DOHH2 (cell line): ENCODE measurements around the gene HMGXB3.

Experiments
- H3F3A ChIP-seq: fragments of 200-600 bp; sonication (generic), shearing (Covaris generic); 2 replicates; pipeline ENCODE4 v1.6.0; 2016; ENCODE audit warnings: antibody characterized with exemption, mild to moderate bottlenecking; ENCODE audit not compliant: control insufficient read depth, insufficient read depth
- H3K27ac ChIP-seq: fragments of 200-600 bp; sonication (generic); 2 replicates; pipeline ENCODE4 v1.5.1; 2014; ENCODE audit warnings: low read depth, mild to moderate bottlenecking, low read length, moderate library complexity
- H3K27me3 ChIP-seq: fragments of 200-600 bp; sonication (generic); 2 replicates; pipeline ENCODE4 v1.6.1; 2014; ENCODE audit warnings: mild to moderate bottlenecking, low read length, mixed read lengths; ENCODE audit not compliant: control insufficient read depth
- H3K36me3 ChIP-seq: fragments of 200-600 bp; sonication (generic); 2 replicates; pipeline ENCODE4 v1.6.1; 2014; ENCODE audit warnings: mild to moderate bottlenecking, low read length, moderate library complexity, mixed read lengths; ENCODE audit not compliant: control insufficient read depth
- H3K4me1 ChIP-seq: fragments of 200-600 bp; sonication (generic); 2 replicates; pipeline ENCODE4 v1.6.1; 2014; ENCODE audit warnings: mild to moderate bottlenecking, low read length, mixed read lengths; ENCODE audit not compliant: control insufficient read depth
- H3K4me2 ChIP-seq: fragments of 200-600 bp; sonication (generic); 2 replicates; pipeline ENCODE4 v1.6.0; 2014; ENCODE audit warnings: mild to moderate bottlenecking, low read length, moderate library complexity
- H3K4me3 ChIP-seq: fragments of 200-600 bp; sonication (generic); 2 replicates; pipeline ENCODE4 v1.5.1; 2014; ENCODE audit warnings: mild to moderate bottlenecking, low read length, mixed read lengths
- H3K79me2 ChIP-seq: fragments of 200-600 bp; sonication (generic); 2 replicates; pipeline ENCODE4 v1.6.1; 2014; ENCODE audit warnings: mild to moderate bottlenecking, low read length, mixed read lengths; ENCODE audit not compliant: control insufficient read depth
- H3K9me2 ChIP-seq: fragments of 200-600 bp; sonication (generic); replicated peaks from 2 replicates; pipeline ENCODE4 v1.6.1; 2014; ENCODE audit warnings: mild to moderate bottlenecking, low read length, mixed read lengths; ENCODE audit not compliant: control insufficient read depth
- H3K9me3 ChIP-seq: fragments of 200-600 bp; sonication (generic); 2 replicates; pipeline ENCODE4 v1.6.1; 2014; ENCODE audit warnings: antibody characterized with exemption, low read length, mixed read lengths; ENCODE audit not compliant: control insufficient read depth, insufficient read depth
- H4K20me1 ChIP-seq: fragments of 200-600 bp; sonication (generic); 2 replicates; pipeline ENCODE4 v1.6.0; 2014; ENCODE audit warnings: low read depth, mild to moderate bottlenecking, antibody characterized with exemption, low read length, moderate library complexity; ENCODE audit not compliant: control insufficient read depth, insufficient read depth
- EZH2phosphoT487 ChIP-seq: fragments of 200-600 bp; sonication (generic); IDR thresholded peaks from 2 replicates; pipeline ENCODE4 v1.6.1; 2017; ENCODE audit warnings: borderline replicate concordance, mild to moderate bottlenecking, antibody characterized with exemption, low read length, moderate library complexity, mixed read lengths
- TF ChIP-seq, protein P1 (sequence below): fragments of 200-600 bp; sonication (generic); IDR thresholded peaks from one replicate; pipeline ENCODE4 v1.5.1; 2014; ENCODE audit warnings: antibody characterized with exemption, mild to moderate bottlenecking, low read depth, low read length; ENCODE audit not compliant: poor library complexity, severe bottlenecking

The HMGXB3 gene

DNA sequence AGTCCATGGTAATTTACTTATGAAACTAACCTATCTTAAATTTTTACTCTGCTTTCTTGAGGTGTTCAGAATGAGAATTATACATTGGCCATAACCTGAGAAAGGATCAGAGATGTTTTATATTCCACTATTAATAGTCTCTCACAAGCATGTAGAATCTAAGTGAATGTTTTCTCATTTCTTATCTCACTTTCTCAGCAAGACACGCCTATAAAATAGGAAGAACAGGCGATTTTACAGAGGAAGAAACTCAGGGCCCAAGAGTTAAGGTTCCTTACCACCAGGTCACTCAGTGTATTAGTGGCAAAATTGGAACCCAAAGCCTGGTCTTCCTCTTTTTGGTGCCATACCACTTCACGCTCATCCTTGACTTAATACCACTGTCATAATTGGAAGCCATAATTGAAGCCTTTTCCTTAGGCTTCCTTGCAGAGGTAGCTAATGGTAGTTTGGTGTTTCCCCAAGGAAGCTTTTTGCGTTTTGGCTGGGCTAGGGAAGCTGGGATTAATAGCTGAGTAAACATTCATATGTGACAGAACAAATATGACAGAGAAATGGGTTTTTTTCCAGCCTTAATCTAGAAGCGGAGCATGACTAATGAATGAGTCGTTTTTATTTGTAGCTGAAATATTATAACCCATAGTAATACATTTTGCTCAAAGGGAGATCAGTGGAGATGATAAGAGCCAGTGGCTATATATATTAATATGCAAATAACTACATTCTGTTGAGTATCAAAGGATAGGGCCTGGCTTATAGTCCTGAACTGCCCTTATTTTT lies 16.9 kb downstream of the HMGXB3 start:
- Histone ChIP-seq H3K79me2 (no peaks in the 10 kb centered on the region; the same call in 1 of the 2 replicates), H3F3A (no peaks in the 10 kb centered on the region), H3K4me2 (no peak overlapping the region), H3K4me3 (no peak overlapping the region), H3K36me3 (peaks cover 100% of the 10 kb centered on the region), H3K9me2 (no peaks in the 10 kb centered on the region), H3K27me3 (no peaks in the 10 kb centered on the region), H3K27ac (no peak overlapping the region), H3K4me1 (no peaks in the 10 kb centered on the region), H4K20me1 (no peaks in the 10 kb centered on the region), H3K9me3 (peaks cover 18% of the 10 kb centered on the region; the same call in 1 of the 2 replicates)
- TF ChIP-seq, protein P1, sequence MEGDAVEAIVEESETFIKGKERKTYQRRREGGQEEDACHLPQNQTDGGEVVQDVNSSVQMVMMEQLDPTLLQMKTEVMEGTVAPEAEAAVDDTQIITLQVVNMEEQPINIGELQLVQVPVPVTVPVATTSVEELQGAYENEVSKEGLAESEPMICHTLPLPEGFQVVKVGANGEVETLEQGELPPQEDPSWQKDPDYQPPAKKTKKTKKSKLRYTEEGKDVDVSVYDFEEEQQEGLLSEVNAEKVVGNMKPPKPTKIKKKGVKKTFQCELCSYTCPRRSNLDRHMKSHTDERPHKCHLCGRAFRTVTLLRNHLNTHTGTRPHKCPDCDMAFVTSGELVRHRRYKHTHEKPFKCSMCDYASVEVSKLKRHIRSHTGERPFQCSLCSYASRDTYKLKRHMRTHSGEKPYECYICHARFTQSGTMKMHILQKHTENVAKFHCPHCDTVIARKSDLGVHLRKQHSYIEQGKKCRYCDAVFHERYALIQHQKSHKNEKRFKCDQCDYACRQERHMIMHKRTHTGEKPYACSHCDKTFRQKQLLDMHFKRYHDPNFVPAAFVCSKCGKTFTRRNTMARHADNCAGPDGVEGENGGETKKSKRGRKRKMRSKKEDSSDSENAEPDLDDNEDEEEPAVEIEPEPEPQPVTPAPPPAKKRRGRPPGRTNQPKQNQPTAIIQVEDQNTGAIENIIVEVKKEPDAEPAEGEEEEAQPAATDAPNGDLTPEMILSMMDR = no peak
- TF ChIP-seq EZH2phosphoT487 = no peak

DNA sequence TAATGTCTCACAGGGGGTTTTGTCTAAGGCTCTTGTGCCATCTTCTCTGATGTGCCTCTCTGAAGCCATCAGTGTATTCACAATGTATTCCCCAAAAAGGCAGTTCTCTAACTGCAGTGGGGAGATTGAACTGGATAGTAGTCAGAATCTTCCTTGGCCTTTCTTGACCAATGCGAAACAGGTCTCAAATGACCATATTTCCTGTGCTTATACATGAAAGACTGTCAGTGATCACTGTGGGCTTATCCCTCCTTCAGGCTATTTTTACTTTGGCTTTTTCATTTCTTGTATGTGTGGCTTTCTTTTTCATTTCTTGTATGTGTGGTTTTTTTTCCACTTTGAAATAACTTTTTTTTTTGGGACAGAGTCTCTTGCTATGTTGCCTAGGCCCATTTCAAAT lies 19.7 kb downstream of the HMGXB3 start:
- TF ChIP-seq, protein P1 = no peak
- TF ChIP-seq EZH2phosphoT487 = no peak
- Histone ChIP-seq H3K27ac (no peak overlapping the region), H3K4me1 (no peaks in the 10 kb centered on the region)

DNA sequence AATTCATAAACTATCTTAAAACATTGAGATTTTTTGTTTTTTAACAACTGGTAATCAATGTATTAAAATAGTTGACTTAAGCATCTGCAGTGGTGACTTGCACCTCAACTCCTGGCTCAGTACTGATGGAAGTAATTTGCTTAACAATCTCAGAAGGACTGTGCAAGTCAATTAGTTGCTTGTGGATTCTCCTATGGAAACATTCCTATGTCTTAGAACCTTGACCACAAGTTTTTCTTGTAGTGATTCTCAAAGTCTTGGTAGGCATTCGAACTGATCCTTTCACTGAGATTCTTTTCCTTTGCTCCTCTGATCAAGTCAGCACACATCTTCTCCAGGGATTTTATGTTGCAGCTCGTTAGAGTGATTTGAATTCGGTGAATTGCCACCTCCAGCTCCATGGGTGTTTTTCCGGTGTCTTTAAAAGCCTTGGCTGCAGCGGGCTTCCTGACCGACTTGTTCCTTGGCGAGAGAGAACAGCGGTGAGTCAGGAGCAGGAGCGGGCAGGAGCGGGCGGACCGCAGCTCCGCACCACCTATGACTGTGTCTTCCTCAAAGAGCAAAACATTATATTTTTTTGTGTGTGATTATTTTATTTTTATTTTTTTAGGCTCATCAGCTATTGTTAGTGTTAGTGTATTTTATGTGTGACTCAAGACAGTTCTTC lies 21.1 kb downstream of the HMGXB3 start:
- Histone ChIP-seq H3K9me2 (no peaks in the 10 kb centered on the region), H3K9me3 (no peaks in the 10 kb centered on the region), H3K27ac (no peak overlapping the region), H3F3A (no peaks in the 10 kb centered on the region), H3K79me2 (no peaks in the 10 kb centered on the region), H4K20me1 (no peaks in the 10 kb centered on the region), H3K4me1 (no peaks in the 10 kb centered on the region), H3K4me2 (no peak overlapping the region), H3K27me3 (no peaks in the 10 kb centered on the region), H3K4me3 (no peak overlapping the region), H3K36me3 (peaks cover 97% of the 10 kb centered on the region)
- no peak for TF ChIP-seq EZH2phosphoT487
- TF ChIP-seq, protein P1 = no peak

More for the DNA sequence above, 19.7 kb downstream of the HMGXB3 start:
- Histone ChIP-seq H3K27me3 (no peaks in the 10 kb centered on the region), H4K20me1 (no peaks in the 10 kb centered on the region), H3K4me2 (no peak overlapping the region), H3K4me3 (no peak overlapping the region), H3F3A (no peaks in the 10 kb centered on the region), H3K36me3 (peaks cover 100% of the 10 kb centered on the region), H3K79me2 (no peaks in the 10 kb centered on the region), H3K9me2 (no peaks in the 10 kb centered on the region), H3K9me3 (peaks cover 9% of the 10 kb centered on the region; the same call in 1 of the 2 replicates)
